Measurements from ENCODE around the gene FHOD3. TPM values are rescaled to one million over a fixed set of nuclear protein-coding genes. Genes with fewer than 3 reads are reported as not detected.

Gene FHOD3
- total and polyA plus RNA-seq, 2 of the 4 experiments (the other 2 are of a cell fraction) = 14.6 to 16.0 TPM

DNA sequence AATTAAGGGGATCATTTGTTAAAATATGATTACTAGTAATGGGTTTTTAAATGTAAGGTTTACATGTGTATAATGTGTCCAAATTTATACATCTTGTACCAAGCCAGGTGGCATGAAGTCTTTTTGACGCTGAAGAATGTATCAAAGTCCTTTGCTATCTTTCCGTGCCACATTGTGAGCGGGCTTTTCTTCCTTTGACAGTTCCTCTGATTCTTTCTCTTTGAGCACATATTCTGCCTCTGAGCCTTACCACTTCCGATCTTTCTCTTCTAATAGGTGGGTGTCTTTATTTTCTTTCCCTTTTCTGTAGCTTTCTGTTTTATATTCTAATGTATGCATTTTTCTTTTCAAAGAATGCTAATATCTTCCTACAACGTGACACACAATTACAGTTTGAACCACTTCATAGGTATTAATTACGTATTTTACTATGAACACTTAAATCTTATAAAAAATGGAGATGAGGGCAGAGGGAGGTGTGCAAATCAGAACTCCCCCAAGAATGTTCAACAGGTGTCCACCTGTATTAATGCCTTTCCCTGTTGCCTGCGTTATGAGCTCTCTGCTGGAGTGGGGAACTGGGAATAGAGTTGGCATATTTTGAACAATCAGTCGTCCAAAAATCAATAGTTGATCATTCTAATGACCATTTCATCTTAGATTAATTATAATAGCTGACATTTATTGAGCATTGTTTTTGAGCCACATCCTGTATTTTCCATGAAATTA, 355.8 kb downstream of the FHOD3 start:
- ChIA-PET POLR2A (ENCODE audit: unreplicated experiment) (no interaction called here), CTCF (no interaction called here)
- Histone ChIP-seq H3K56ac (ENCODE audit: extremely low read depth, insufficient read depth, low read length) (no peak overlapping the region), H3K9ac (ENCODE audit: low read depth, low read length) (no peak overlapping the region), H3K4me3 (ENCODE audit: insufficient read depth, low read depth, low read length) (no peak overlapping the region), H3K79me1 (ENCODE audit: low read depth in 1 of 2, low read length in 2 of 2) (no peaks in the 10 kb centered on the region), H3K4me2 (ENCODE audit: low read depth, low read length) (no peak overlapping the region), H4K5ac (ENCODE audit: low read depth, low read length) (no peak overlapping the region), H2AK5ac (ENCODE audit: low read depth, low read length) (no peak overlapping the region), H3K27ac (ENCODE audit: insufficient read depth, low read length) (no peak overlapping the region), H3K14ac (replicated peaks; ENCODE audit: low read depth, low read length) (no peak overlapping the region), H3K4ac (ENCODE audit: low read depth, low read length) (no peak overlapping the region), H4K8ac (ENCODE audit: low read depth in 2 of 2, low read length in 2 of 2) (no peak overlapping the region), H3K4me1 (ENCODE audit: control insufficient read depth, insufficient read depth, low read length) (no peaks in the 10 kb centered on the region), H3K18ac (ENCODE audit: low read depth, low read length) (no peak overlapping the region), H3K9me1 (ENCODE audit: insufficient read depth, low read length) (no peaks in the 10 kb centered on the region), H2BK5ac (ENCODE audit: low read depth, low read length, poor library complexity, severe bottlenecking) (no peak overlapping the region), H3K23ac (ENCODE audit: low read depth, low read length) (no peak overlapping the region), H2BK120ac (ENCODE audit: low read depth, low read length) (no peak overlapping the region), H4K20me1 (ENCODE audit: insufficient read depth, low read length) (no peaks in the 10 kb centered on the region), H2BK15ac (ENCODE audit: low read depth, low read length) (no peak overlapping the region), H2AFZ (replicated peaks; ENCODE audit: low read length, poor library complexity) (no peak overlapping the region), H2AK9ac (replicated peaks; ENCODE audit: low read depth, low read length, poor library complexity) (no peak overlapping the region), H4K91ac (ENCODE audit: insufficient read depth, low read depth, low read length) (no peak overlapping the region), H2BK20ac (ENCODE audit: low read depth, low read length) (no peak overlapping the region), H3K36me3 (ENCODE audit: control insufficient read depth, insufficient read depth, low read length) (no peaks in the 10 kb centered on the region), H3K27me3 (ENCODE audit: control insufficient read depth, insufficient read depth, low read length) (no peaks in the 10 kb centered on the region), H3K9me3 (ENCODE audit: control insufficient read depth, insufficient read depth, low read length) (no peaks in the 10 kb centered on the region)
- dilution Hi-C loops (cut with HindIII; ENCODE audit: low sequenced_read_pairs, unreplicated experiment) (no loop called here), in situ Hi-C loops (cut with MboI; ENCODE audit: low sequenced_read_pairs) (no loop called here), intact Hi-C loops (cut with micrococcal nuclease) (no loop called here)
- DNase-seq = no peak
- WGBS, 2 experiments (ENCODE audit: extremely low coverage in 2 of 2, insufficient read length in 1 of 2) = no CpG with 5 or more reads among the region's 8 CpGs
- no TSS peak for BruUV-seq (replicated peaks)
- TF ChIP-seq, protein P1, sequence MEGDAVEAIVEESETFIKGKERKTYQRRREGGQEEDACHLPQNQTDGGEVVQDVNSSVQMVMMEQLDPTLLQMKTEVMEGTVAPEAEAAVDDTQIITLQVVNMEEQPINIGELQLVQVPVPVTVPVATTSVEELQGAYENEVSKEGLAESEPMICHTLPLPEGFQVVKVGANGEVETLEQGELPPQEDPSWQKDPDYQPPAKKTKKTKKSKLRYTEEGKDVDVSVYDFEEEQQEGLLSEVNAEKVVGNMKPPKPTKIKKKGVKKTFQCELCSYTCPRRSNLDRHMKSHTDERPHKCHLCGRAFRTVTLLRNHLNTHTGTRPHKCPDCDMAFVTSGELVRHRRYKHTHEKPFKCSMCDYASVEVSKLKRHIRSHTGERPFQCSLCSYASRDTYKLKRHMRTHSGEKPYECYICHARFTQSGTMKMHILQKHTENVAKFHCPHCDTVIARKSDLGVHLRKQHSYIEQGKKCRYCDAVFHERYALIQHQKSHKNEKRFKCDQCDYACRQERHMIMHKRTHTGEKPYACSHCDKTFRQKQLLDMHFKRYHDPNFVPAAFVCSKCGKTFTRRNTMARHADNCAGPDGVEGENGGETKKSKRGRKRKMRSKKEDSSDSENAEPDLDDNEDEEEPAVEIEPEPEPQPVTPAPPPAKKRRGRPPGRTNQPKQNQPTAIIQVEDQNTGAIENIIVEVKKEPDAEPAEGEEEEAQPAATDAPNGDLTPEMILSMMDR (conservative IDR thresholded peaks at IDR 0.05; ENCODE audit: low read depth, low read length) = no peak
- no peak for TF ChIP-seq MAZ (IDR thresholded peaks at IDR 0.05; ENCODE audit: borderline replicate concordance, low read depth, low read length)
- TF ChIP-seq RAD21 (IDR thresholded peaks at IDR 0.05; ENCODE audit: low read length) = no peak
- no peak for TF ChIP-seq SMC3 (IDR thresholded peaks at IDR 0.05; ENCODE audit: low read depth, low read length)
- no peak for TF ChIP-seq FOS (IDR thresholded peaks at IDR 0.05; ENCODE audit: low read depth, low read length)
- no peak for TF ChIP-seq RFX5 (IDR thresholded peaks at IDR 0.05; ENCODE audit: low read depth, low read length)
- no peak for TF ChIP-seq BHLHE40 (IDR thresholded peaks at IDR 0.05; ENCODE audit: low read depth, low read length)
- no peak for TF ChIP-seq POLR2A (IDR thresholded peaks at IDR 0.05; ENCODE audit: low read depth, low read length)
- no peak for TF ChIP-seq NFE2L2 (IDR thresholded peaks at IDR 0.05; ENCODE audit: low read depth, low read length)
- TF ChIP-seq, protein P2, sequence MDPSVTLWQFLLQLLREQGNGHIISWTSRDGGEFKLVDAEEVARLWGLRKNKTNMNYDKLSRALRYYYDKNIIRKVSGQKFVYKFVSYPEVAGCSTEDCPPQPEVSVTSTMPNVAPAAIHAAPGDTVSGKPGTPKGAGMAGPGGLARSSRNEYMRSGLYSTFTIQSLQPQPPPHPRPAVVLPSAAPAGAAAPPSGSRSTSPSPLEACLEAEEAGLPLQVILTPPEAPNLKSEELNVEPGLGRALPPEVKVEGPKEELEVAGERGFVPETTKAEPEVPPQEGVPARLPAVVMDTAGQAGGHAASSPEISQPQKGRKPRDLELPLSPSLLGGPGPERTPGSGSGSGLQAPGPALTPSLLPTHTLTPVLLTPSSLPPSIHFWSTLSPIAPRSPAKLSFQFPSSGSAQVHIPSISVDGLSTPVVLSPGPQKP (IDR thresholded peaks at IDR 0.05; ENCODE audit: borderline replicate concordance, low read depth, low read length) = no peak
- no peak for TF ChIP-seq MXI1 (IDR thresholded peaks at IDR 0.05; ENCODE audit: borderline replicate concordance, low read depth, low read length)
- no peak for TF ChIP-seq CEBPB (IDR thresholded peaks at IDR 0.05; ENCODE audit: low read depth, low read length)
- ATAC-seq (ENCODE audit: low read depth) = no peak

Measured in IMR-90 (cell line).